K562 (cell line): Measurements from ENCODE around the gene ZC3H12A. TPM values are rescaled to one million over a fixed set of nuclear protein-coding genes. Genes with fewer than 3 reads are reported as not detected.

Experiments
- ARID1B ChIP-seq: fragments of 450-650 bp; IDR thresholded peaks from 2 replicates; pipeline ENCODE4 v1.6.1; 2016; ENCODE audit warnings: antibody characterized with exemption, mild to moderate bottlenecking, inconsistent platforms
- ATF2 ChIP-seq: sonication (generic); formaldehyde crosslinking; IDR thresholded peaks from 2 replicates; pipeline ENCODE4 v1.8.1; 2022; ENCODE audit warnings: missing genetic modification reagents
- BDP1 ChIP-seq: IDR thresholded peaks from 3 replicates; pipeline ENCODE4 v1.6.1; 2011; ENCODE audit not compliant: insufficient read length, insufficient read depth
- CEBPZ ChIP-seq: fragments of 150-350 bp; IDR thresholded peaks from 2 replicates; pipeline ENCODE4 v1.6.1; 2014; ENCODE audit warnings: low read depth, mild to moderate bottlenecking, low read length, borderline replicate concordance
- HDAC6 ChIP-seq: IDR thresholded peaks from 2 replicates; pipeline ENCODE4 v1.6.1; 2012; ENCODE audit warnings: low read depth, mild to moderate bottlenecking, control low read depth, inconsistent platforms, low read length, moderate library complexity
- JUND ChIP-seq, 2 experiments: IDR thresholded peaks; 2 replicates in 1 of 2; 3 replicates in 1 of 2; pipeline ENCODE4 v1.6.1; 2011; ENCODE audit warnings: borderline replicate concordance in 2 of 2, low read depth in 2 of 2, low read length in 2 of 2, improper control_type of control experiment in 1 of 2, missing biosample characterization in 1 of 2, missing genetic modification characterization in 1 of 2, missing genetic modification reagents in 1 of 2
- L3MBTL2 ChIP-seq: fragments of 450-650 bp; IDR thresholded peaks from 2 replicates; pipeline ENCODE4 v1.6.1; 2016; ENCODE audit warnings: mild to moderate bottlenecking, moderate library complexity
- MCM5 ChIP-seq: fragments of 450-650 bp; IDR thresholded peaks from 2 replicates; pipeline ENCODE4 v1.6.1; 2016; ENCODE audit warnings: low read depth
- MECOM ChIP-seq: fragments of 250-450 bp; sonication (Bioruptor Pico); IDR thresholded peaks from 2 replicates; pipeline ENCODE4 v1.8.0; 2022; ENCODE audit warnings: inconsistent platforms
- MYNN ChIP-seq, 2 experiments: sonication (generic); formaldehyde crosslinking in 1 of 2; IDR thresholded peaks; 2 replicates each; pipeline versions ENCODE4 v1.5.0 to v1.6.1; 2016 to 2020; ENCODE audit warnings: antibody characterized with exemption in 1 of 2, missing genetic modification reagents in 1 of 2
- NEUROD1 ChIP-seq: fragments of 150-350 bp; IDR thresholded peaks from 2 replicates; pipeline ENCODE4 v1.6.1; 2014; ENCODE audit warnings: borderline replicate concordance, low read length, low read depth; ENCODE audit not compliant: partially characterized antibody
- NFXL1 ChIP-seq: fragments of 450-650 bp; formaldehyde crosslinking; IDR thresholded peaks from 2 replicates; pipeline ENCODE4 v1.4.0; 2021; ENCODE audit warnings: mild to moderate bottlenecking
- NR1H2 ChIP-seq: sonication (generic); formaldehyde crosslinking; IDR thresholded peaks from 2 replicates; pipeline ENCODE4 v1.4.0; 2020; ENCODE audit warnings: mild to moderate bottlenecking, missing genetic modification reagents
- RUNX1 ChIP-seq: sonication (generic); IDR thresholded peaks from 2 replicates; pipeline ENCODE4 v1.6.1; 2016; ENCODE audit warnings: antibody characterized with exemption, low read depth
- SMARCB1 ChIP-seq: IDR thresholded peaks from 2 replicates; pipeline ENCODE4 v1.6.1; 2011; ENCODE audit warnings: improper control_type of control experiment, low read depth; ENCODE audit not compliant: insufficient read length
- SOX6 ChIP-seq: fragments of 450-650 bp; IDR thresholded peaks from 2 replicates; pipeline ENCODE4 v1.6.1; 2014; ENCODE audit warnings: mild to moderate bottlenecking
- SPI1 ChIP-seq: IDR thresholded peaks from 2 replicates; pipeline ENCODE4 v1.6.1; 2011; ENCODE audit warnings: low read depth, low read length, control low read depth, borderline replicate concordance
- STAT5A ChIP-seq: IDR thresholded peaks from 2 replicates; pipeline ENCODE4 v1.6.1; 2012; ENCODE audit warnings: low read length, inconsistent platforms, borderline replicate concordance
- TCFL5 ChIP-seq: fragments of 250-450 bp; sonication (Bioruptor Pico); conservative IDR thresholded peaks from 2 replicates; pipeline ENCODE4 v1.6.1; 2021; ENCODE audit warnings: mild to moderate bottlenecking, moderate library complexity, matching md5 sums
- TFAM ChIP-seq: fragments of 250-450 bp; sonication (Bioruptor Pico); conservative IDR thresholded peaks from 2 replicates; pipeline ENCODE4 v1.5.0; 2021; ENCODE audit warnings: mild to moderate bottlenecking, moderate library complexity
- ZNF212 ChIP-seq: fragments of 450-650 bp; formaldehyde crosslinking; IDR thresholded peaks from 2 replicates; pipeline ENCODE4 v1.4.0; 2020; ENCODE audit warnings: mild to moderate bottlenecking
- ZNF274 ChIP-seq: IDR thresholded peaks from 2 replicates; pipeline ENCODE4 v1.6.1; 2011; ENCODE audit warnings: low read depth, mild to moderate bottlenecking, low read length, moderate library complexity, borderline replicate concordance
- ZNF347 ChIP-seq: fragments of 450-650 bp; formaldehyde crosslinking; IDR thresholded peaks from 2 replicates; pipeline ENCODE4 v1.4.0; 2020; ENCODE audit warnings: low read depth, mild to moderate bottlenecking, moderate library complexity
- ZNF507 ChIP-seq: conservative IDR thresholded peaks from 2 replicates; pipeline ENCODE4 v1.6.1; 2017; ENCODE audit warnings: missing genetic modification characterization, missing compliant biosample characterization
- ZNF695 ChIP-seq: fragments of 450-650 bp; formaldehyde crosslinking; IDR thresholded peaks from 2 replicates; pipeline ENCODE4 v1.4.0; 2020; ENCODE audit warnings: mild to moderate bottlenecking, moderate library complexity
- polyA plus RNA-seq, 8 experiments: library from polyadenylated mRNA; depleted of rRNA in 4 of 8; stranded (reverse) in 5 of 8; unstranded in 3 of 8; fragments of >200 nt; fragmentation: Nextera tagmentation in 2 of 8; fragmentation: Illumina TruSeq in 1 of 8; extraction: Ambion mirVana in 2 of 8; extraction: Trizol in 1 of 8; gene quantifications; 2 replicates each; pipeline versions ENCODE4 v1.2.1 to v1.2.3, GENCODE V29; 2011 to 2014; ENCODE audit warnings: inconsistent platforms in 1 of 8, missing spikeins in 1 of 8
- total RNA-seq, 7 experiments: library from RNA; depleted of rRNA in 6 of 7; stranded (reverse); fragments of >200 nt in 6 of 7; fragmentation: Illumina TruSeq in 2 of 7; extraction: Trizol in 2 of 7; gene quantifications; 2 replicates each; pipeline versions ENCODE4 v1.2.1 to v1.2.3, GENCODE V29; 2011 to 2021; ENCODE audit warnings: low replicate concordance in 1 of 7

The ZC3H12A gene
- total and polyA plus RNA-seq, 9 of the 15 experiments (the other 6 are each of a cell fraction or from before 2014, with no cell fraction given): 0.14 to 9.4 (median 6.7) TPM

- TF ChIP-seq ZNF347 (CRISPR knock-in tag): no peak
- TF ChIP-seq SOX6: no peak
- TF ChIP-seq NFXL1 (CRISPR knock-in tag): no peak
- no peak for TF ChIP-seq ZNF507
- 0 out of 2 replicates have a peak, but pooled peaks have one; percentile 6 for TF ChIP-seq JUND (IDR thresholded peaks at IDR 0.05; ENCODE audit: borderline replicate concordance, low read depth, low read length)
- TF ChIP-seq JUND (tag; IDR thresholded peaks at IDR 0.05; ENCODE audit: borderline replicate concordance, low read depth, low read length): no peak; the same call in 2 of the 3 replicates
- TF ChIP-seq CEBPZ: no peak
- TF ChIP-seq SPI1: no peak
- TF ChIP-seq MECOM (CRISPR knock-in tag): no peak
- TF ChIP-seq HDAC6: no peak
- no peak for TF ChIP-seq ZNF274
- no peak for TF ChIP-seq SMARCB1
- no peak for TF ChIP-seq ATF2
- TF ChIP-seq ZNF695 (CRISPR knock-in tag): no peak
- no peak for TF ChIP-seq TFAM
- TF ChIP-seq STAT5A: no peak
- TF ChIP-seq MYNN (IDR thresholded peaks at IDR 0.05): 0 out of 2 replicates have a peak, but pooled peaks have one; percentile 33
- no peak for TF ChIP-seq MYNN (CRISPR knock-in tag; IDR thresholded peaks at IDR 0.05)
- TF ChIP-seq NEUROD1: no peak
- TF ChIP-seq ZNF212 (CRISPR knock-in tag): no peak
- no peak for TF ChIP-seq TCFL5 (CRISPR knock-in tag)
- TF ChIP-seq MCM5: no peak
- no peak for TF ChIP-seq BDP1
- no peak for TF ChIP-seq RUNX1
- TF ChIP-seq ARID1B: no peak
- no peak for TF ChIP-seq L3MBTL2
- no peak for TF ChIP-seq NR1H2
Observed at GRCh38 chr1:37486680-37487618, 12.6 kb downstream of the ZC3H12A start (continued).
